ENCODE data around the gene TPD52L1.

Gene TPD52L1

GRCh38 chr6:125193208-125193607 lies 39.6 kb downstream of the TPD52L1 start:
- ATAC-seq (ENCODE audit: low read depth): peak; percentile 67
- Histone ChIP-seq H3K36me3 (ENCODE audit: low read depth) (no peaks in the 10 kb centered on the region), H3K9me3 (ENCODE audit: severe bottlenecking) (no peaks in the 10 kb centered on the region), H3K27ac (ENCODE audit: poor library complexity, severe bottlenecking) (peak overlapping the region; percentile 39), H3K27me3 (ENCODE audit: insufficient read depth, poor library complexity, severe bottlenecking) (no peaks in the 10 kb centered on the region), H3K4me1 (ENCODE audit: insufficient read depth, poor library complexity, severe bottlenecking) (peaks cover 39% of the 10 kb centered on the region), H3K4me3 (ENCODE audit: severe bottlenecking) (no peak overlapping the region)
- no peak for DNase-seq (ENCODE audit: low spot score)
- TF ChIP-seq, protein P1, sequence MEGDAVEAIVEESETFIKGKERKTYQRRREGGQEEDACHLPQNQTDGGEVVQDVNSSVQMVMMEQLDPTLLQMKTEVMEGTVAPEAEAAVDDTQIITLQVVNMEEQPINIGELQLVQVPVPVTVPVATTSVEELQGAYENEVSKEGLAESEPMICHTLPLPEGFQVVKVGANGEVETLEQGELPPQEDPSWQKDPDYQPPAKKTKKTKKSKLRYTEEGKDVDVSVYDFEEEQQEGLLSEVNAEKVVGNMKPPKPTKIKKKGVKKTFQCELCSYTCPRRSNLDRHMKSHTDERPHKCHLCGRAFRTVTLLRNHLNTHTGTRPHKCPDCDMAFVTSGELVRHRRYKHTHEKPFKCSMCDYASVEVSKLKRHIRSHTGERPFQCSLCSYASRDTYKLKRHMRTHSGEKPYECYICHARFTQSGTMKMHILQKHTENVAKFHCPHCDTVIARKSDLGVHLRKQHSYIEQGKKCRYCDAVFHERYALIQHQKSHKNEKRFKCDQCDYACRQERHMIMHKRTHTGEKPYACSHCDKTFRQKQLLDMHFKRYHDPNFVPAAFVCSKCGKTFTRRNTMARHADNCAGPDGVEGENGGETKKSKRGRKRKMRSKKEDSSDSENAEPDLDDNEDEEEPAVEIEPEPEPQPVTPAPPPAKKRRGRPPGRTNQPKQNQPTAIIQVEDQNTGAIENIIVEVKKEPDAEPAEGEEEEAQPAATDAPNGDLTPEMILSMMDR (IDR thresholded peaks at IDR 0.05; ENCODE audit: poor library complexity, severe bottlenecking): no peak

GRCh38 chr6:125194941-125195340 lies 41.4 kb downstream of the TPD52L1 start:
- DNase-seq (ENCODE audit: low spot score) (no peak), ATAC-seq (ENCODE audit: low read depth) (no peak)
- Histone ChIP-seq H3K27ac (ENCODE audit: poor library complexity, severe bottlenecking) (no peak overlapping the region), H3K9me3 (ENCODE audit: severe bottlenecking) (no peaks in the 10 kb centered on the region), H3K4me3 (ENCODE audit: severe bottlenecking) (no peak overlapping the region), H3K36me3 (ENCODE audit: low read depth) (no peaks in the 10 kb centered on the region), H3K27me3 (ENCODE audit: insufficient read depth, poor library complexity, severe bottlenecking) (no peaks in the 10 kb centered on the region), H3K4me1 (ENCODE audit: insufficient read depth, poor library complexity, severe bottlenecking) (peaks cover 46% of the 10 kb centered on the region)
- TF ChIP-seq, protein P1 (IDR thresholded peaks at IDR 0.05; ENCODE audit: poor library complexity, severe bottlenecking): no peak

DNA sequence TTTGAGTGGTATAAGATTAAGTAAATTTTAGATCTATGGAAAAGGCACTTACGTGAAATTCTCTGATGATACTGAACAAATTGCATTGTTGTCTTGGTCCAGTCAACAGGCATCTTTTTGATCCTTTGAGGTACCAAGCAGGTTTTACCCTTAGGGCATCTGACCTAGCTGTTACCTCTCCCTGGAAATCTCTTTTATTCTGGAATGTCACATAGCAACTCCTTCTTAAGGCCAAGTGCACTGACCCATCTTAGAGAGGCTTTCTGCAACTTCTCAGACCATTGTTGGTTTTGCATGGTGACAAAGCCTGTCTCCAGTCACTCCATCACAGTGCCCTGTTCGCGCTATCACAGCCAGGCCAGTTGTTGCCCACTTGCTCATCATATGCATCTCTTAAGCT lies 42.0 kb downstream of the TPD52L1 start:
- ATAC-seq (ENCODE audit: low read depth): no peak
- no peak for DNase-seq (ENCODE audit: low spot score)
- Histone ChIP-seq H3K9me3 (ENCODE audit: severe bottlenecking) (no peaks in the 10 kb centered on the region), H3K4me1 (ENCODE audit: insufficient read depth, poor library complexity, severe bottlenecking) (peaks cover 52% of the 10 kb centered on the region), H3K27ac (ENCODE audit: poor library complexity, severe bottlenecking) (no peak overlapping the region), H3K4me3 (ENCODE audit: severe bottlenecking) (no peak overlapping the region), H3K36me3 (ENCODE audit: low read depth) (no peaks in the 10 kb centered on the region), H3K27me3 (ENCODE audit: insufficient read depth, poor library complexity, severe bottlenecking) (no peaks in the 10 kb centered on the region)
- TF ChIP-seq, protein P1 (IDR thresholded peaks at IDR 0.05; ENCODE audit: poor library complexity, severe bottlenecking): no peak

DNA sequence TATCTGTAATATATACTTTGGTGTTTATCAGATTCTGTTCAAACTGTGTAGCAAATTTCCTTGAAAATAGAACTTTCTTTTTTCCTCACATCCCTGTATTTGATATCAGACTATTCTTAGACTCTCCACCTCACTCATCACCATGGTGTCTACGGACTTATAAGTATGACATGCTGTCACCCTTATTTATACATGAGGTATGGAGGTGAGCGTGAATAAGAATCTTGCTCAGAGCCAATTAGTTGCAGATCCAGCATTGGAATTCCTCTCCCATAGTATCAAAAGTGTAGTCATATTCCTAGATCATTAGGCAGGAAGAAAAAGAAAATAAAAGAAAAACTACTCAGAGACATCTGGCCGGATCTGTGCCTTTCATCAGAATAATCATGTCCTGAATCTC lies 43.0 kb downstream of the TPD52L1 start:
- no peaks in the 10 kb centered on the region for H3K9me3 ChIP-seq (ENCODE audit: severe bottlenecking)
- no peak overlapping the region for H3K4me3 ChIP-seq (ENCODE audit: severe bottlenecking)
- TF ChIP-seq, protein P1 (IDR thresholded peaks at IDR 0.05; ENCODE audit: poor library complexity, severe bottlenecking): no peak
- ATAC-seq (ENCODE audit: low read depth) (no peak), DNase-seq (ENCODE audit: low spot score) (no peak)
- H3K36me3 ChIP-seq (ENCODE audit: low read depth): no peaks in the 10 kb centered on the region
- H3K4me1 ChIP-seq (ENCODE audit: insufficient read depth, poor library complexity, severe bottlenecking): peaks cover 62% of the 10 kb centered on the region
- H3K27ac ChIP-seq (ENCODE audit: poor library complexity, severe bottlenecking): peak overlapping the region; percentile 52
- H3K27me3 ChIP-seq (ENCODE audit: insufficient read depth, poor library complexity, severe bottlenecking): no peaks in the 10 kb centered on the region

DNA sequence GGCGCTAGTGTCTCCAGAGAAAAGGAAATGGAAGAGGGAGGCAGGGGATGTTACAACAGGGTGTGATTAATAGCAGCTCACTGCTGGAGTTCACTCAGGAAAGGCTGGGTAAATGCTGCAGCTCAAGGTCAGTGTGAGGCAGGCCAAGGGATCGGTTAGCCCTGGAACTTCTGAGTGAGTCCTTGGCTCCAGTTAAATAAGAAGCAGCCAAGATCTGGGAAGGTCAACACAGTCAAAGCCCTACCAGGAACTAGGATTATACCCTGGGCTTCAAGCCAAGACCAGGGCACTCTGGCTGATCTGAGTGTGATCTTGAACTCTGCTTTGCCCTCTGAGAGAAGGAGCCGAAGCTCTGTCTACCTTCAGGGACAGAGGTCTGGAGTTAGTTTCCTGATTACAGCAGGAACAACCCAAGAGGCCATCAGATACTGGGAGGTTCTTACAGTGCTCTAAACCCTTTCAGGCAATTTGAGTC lies 44.3 kb downstream of the TPD52L1 start:
- H3K27ac ChIP-seq (ENCODE audit: poor library complexity, severe bottlenecking): peak overlapping the region; percentile 52
- H3K36me3 ChIP-seq (ENCODE audit: low read depth): no peaks in the 10 kb centered on the region
- TF ChIP-seq, protein P1 (IDR thresholded peaks at IDR 0.05; ENCODE audit: poor library complexity, severe bottlenecking): no peak
- H3K9me3 ChIP-seq (ENCODE audit: severe bottlenecking): no peaks in the 10 kb centered on the region
- ATAC-seq (ENCODE audit: low read depth) (peak; percentile 79), DNase-seq (ENCODE audit: low spot score) (no peak)
- no peak overlapping the region for H3K4me3 ChIP-seq (ENCODE audit: severe bottlenecking)
- H3K27me3 ChIP-seq (ENCODE audit: insufficient read depth, poor library complexity, severe bottlenecking): no peaks in the 10 kb centered on the region
- H3K4me1 ChIP-seq (ENCODE audit: insufficient read depth, poor library complexity, severe bottlenecking): peaks cover 61% of the 10 kb centered on the region
